IMR-90 (cell line): Measurements from ENCODE around the gene PCSK6. TPM values are rescaled to one million over a fixed set of nuclear protein-coding genes. Genes with fewer than 3 reads are reported as not detected.

Experiments
- ATAC-seq: fragments of 200-7000 bp; cut with Tn5 transposase; 2 replicates; pipeline ENCODE4 v1.9.1; 2020; ENCODE audit warnings: low read depth, mild to moderate bottlenecking, moderate library complexity
- BruUV-seq: library from RNA; stranded (reverse); fragments of 400-500 nt; replicated peaks from 2 replicates; lab custom pipeline; 2021; lab: Mats Ljungman, UMichigan
- CTCF ChIA-PET: fragments of 300-600 bp; formaldehyde crosslinking; extraction: SDS; loops from one replicate; lab custom pipeline; 2021; ENCODE audit warnings: antibody characterized with exemption; lab: Yijun Ruan, JAX
- POLR2A ChIA-PET: fragments of 300-600 bp; sonication (Branson Sonifier 250); formaldehyde crosslinking; loops from one replicate; lab custom pipeline; 2022; ENCODE audit warnings: antibody characterized with exemption; ENCODE audit not compliant: unreplicated experiment; lab: Charles Lee
- DNase-seq: peaks from one replicate; pipeline ENCODE4 v3.0.0; 2013
- H2AFZ ChIP-seq: replicated peaks from 2 replicates; pipeline ENCODE3; 2013; ENCODE audit warnings: low read length, mild to moderate bottlenecking; ENCODE audit not compliant: poor library complexity
- H2AK5ac ChIP-seq: 2 replicates; pipeline ENCODE4 v1.6.1; 2013; ENCODE audit warnings: low read depth, low read length, inconsistent platforms
- H2AK9ac ChIP-seq: replicated peaks from 2 replicates; pipeline ENCODE3; 2013; ENCODE audit warnings: mild to moderate bottlenecking, low read depth, low read length, moderate library complexity; ENCODE audit not compliant: poor library complexity
- H2BK120ac ChIP-seq: 2 replicates; pipeline ENCODE4 v1.6.1; 2013; ENCODE audit warnings: low read depth, low read length, inconsistent platforms
- H2BK15ac ChIP-seq: 3 replicates; pipeline ENCODE4 v1.6.1; 2013; ENCODE audit warnings: low read depth, low read length, inconsistent platforms
- H2BK20ac ChIP-seq: 2 replicates; pipeline ENCODE4 v1.6.1; 2013; ENCODE audit warnings: low read depth, mild to moderate bottlenecking, inconsistent platforms, low read length, moderate library complexity
- H2BK5ac ChIP-seq: 2 replicates; pipeline ENCODE4 v1.6.1; 2013; ENCODE audit warnings: mild to moderate bottlenecking, low read depth, low read length, inconsistent platforms; ENCODE audit not compliant: poor library complexity, severe bottlenecking
- H3K14ac ChIP-seq: replicated peaks from 2 replicates; pipeline ENCODE4 v1.6.1; 2013; ENCODE audit warnings: low read depth, low read length, inconsistent platforms
- H3K18ac ChIP-seq: 2 replicates; pipeline ENCODE4 v1.6.1; 2013; ENCODE audit warnings: low read depth, low read length, control low read depth
- H3K23ac ChIP-seq: 2 replicates; pipeline ENCODE4 v1.6.1; 2013; ENCODE audit warnings: low read depth, low read length, inconsistent platforms
- H3K27ac ChIP-seq: 2 replicates; pipeline ENCODE4 v1.5.1; 2013; ENCODE audit warnings: mild to moderate bottlenecking, control low read depth, low read length; ENCODE audit not compliant: insufficient read depth
- H3K27me3 ChIP-seq: 2 replicates; pipeline ENCODE4 v1.6.1; 2013; ENCODE audit warnings: low read length; ENCODE audit not compliant: control insufficient read depth, insufficient read depth
- H3K36me3 ChIP-seq: 2 replicates; pipeline ENCODE4 v1.6.1; 2013; ENCODE audit warnings: low read length, mixed read lengths; ENCODE audit not compliant: control insufficient read depth, insufficient read depth
- H3K4ac ChIP-seq: 2 replicates; pipeline ENCODE4 v1.6.1; 2013; ENCODE audit warnings: low read depth, low read length, inconsistent platforms
- H3K4me1 ChIP-seq: 2 replicates; pipeline ENCODE4 v1.6.1; 2013; ENCODE audit warnings: low read length, mixed read lengths; ENCODE audit not compliant: control insufficient read depth, insufficient read depth
- H3K4me2 ChIP-seq: 2 replicates; pipeline ENCODE4 v1.6.1; 2013; ENCODE audit warnings: low read depth, mild to moderate bottlenecking, control low read depth, low read length, moderate library complexity
- H3K4me3 ChIP-seq: 2 replicates; pipeline ENCODE4 v1.5.1; 2013; ENCODE audit warnings: low read depth, mild to moderate bottlenecking, control low read depth, low read length, moderate library complexity; ENCODE audit not compliant: insufficient read depth
- H3K56ac ChIP-seq: 2 replicates; pipeline ENCODE4 v1.6.1; 2013; ENCODE audit warnings: low read length, inconsistent platforms; ENCODE audit not compliant: insufficient read depth; ENCODE audit errors: extremely low read depth
- H3K79me1 ChIP-seq, 2 experiments: 2 replicates each; pipeline ENCODE4 v1.6.1; 2013; ENCODE audit warnings: low read length in 2 of 2, inconsistent platforms in 1 of 2, low read depth in 1 of 2
- H3K9ac ChIP-seq: 2 replicates; pipeline ENCODE4 v1.6.1; 2013; ENCODE audit warnings: low read depth, low read length, control low read depth
- H3K9me1 ChIP-seq: 2 replicates; pipeline ENCODE4 v1.6.1; 2013; ENCODE audit warnings: low read length, inconsistent platforms; ENCODE audit not compliant: insufficient read depth
- H3K9me3 ChIP-seq: 2 replicates; pipeline ENCODE4 v1.6.1; 2013; ENCODE audit warnings: low read length; ENCODE audit not compliant: control insufficient read depth, insufficient read depth
- H4K20me1 ChIP-seq: 2 replicates; pipeline ENCODE4 v1.6.1; 2013; ENCODE audit warnings: low read length, inconsistent platforms; ENCODE audit not compliant: insufficient read depth
- H4K5ac ChIP-seq: 2 replicates; pipeline ENCODE4 v1.6.1; 2013; ENCODE audit warnings: mild to moderate bottlenecking, low read depth, low read length, control low read depth
- H4K8ac ChIP-seq, 2 experiments: 2 replicates each; pipeline ENCODE4 v1.6.1; 2013; ENCODE audit warnings: low read depth in 2 of 2, low read length in 2 of 2, control low read depth in 1 of 2, inconsistent platforms in 1 of 2
- H4K91ac ChIP-seq: 2 replicates; pipeline ENCODE4 v1.6.1; 2013; ENCODE audit warnings: low read depth, low read length, inconsistent platforms; ENCODE audit not compliant: insufficient read depth
- BHLHE40 ChIP-seq: fragments of 150-350 bp; IDR thresholded peaks from 2 replicates; pipeline ENCODE4 v1.6.1; 2016; ENCODE audit warnings: mild to moderate bottlenecking, low read depth, low read length
- CHD1 ChIP-seq: IDR thresholded peaks from 2 replicates; pipeline ENCODE4 v1.6.1; 2012; ENCODE audit warnings: low read depth, low read length, improper control_type of control experiment
- FOS ChIP-seq: fragments of 150-350 bp; IDR thresholded peaks from 2 replicates; pipeline ENCODE4 v1.6.1; 2016; ENCODE audit warnings: low read depth, low read length
- MAFK ChIP-seq: IDR thresholded peaks from 2 replicates; pipeline ENCODE4 v1.6.1; 2012; ENCODE audit warnings: low read depth, low read length, improper control_type of control experiment
- NFE2L2 ChIP-seq: fragments of 150-350 bp; IDR thresholded peaks from 2 replicates; pipeline ENCODE4 v1.6.1; 2016; ENCODE audit warnings: low read depth, mild to moderate bottlenecking, low read length
- POLR2A ChIP-seq: IDR thresholded peaks from 2 replicates; pipeline ENCODE4 v1.6.1; 2012; ENCODE audit warnings: mild to moderate bottlenecking, low read depth, low read length
- RAD21 ChIP-seq: IDR thresholded peaks from 2 replicates; pipeline ENCODE4 v1.6.1; 2012; ENCODE audit warnings: low read length, improper control_type of control experiment
- RCOR1 ChIP-seq: IDR thresholded peaks from 2 replicates; pipeline ENCODE4 v1.6.1; 2012; ENCODE audit warnings: mild to moderate bottlenecking, low read length, improper control_type of control experiment; ENCODE audit not compliant: insufficient replicate concordance
- RFX5 ChIP-seq: IDR thresholded peaks from 2 replicates; pipeline ENCODE4 v1.8.0; 2012; ENCODE audit warnings: low read depth, mild to moderate bottlenecking, low read length, moderate library complexity
- WGBS, 2 experiments: methylation state at CpG; one replicate each; pipeline versions ENCODE4 v1.1.5 to v1.1.7; 2013; ENCODE audit warnings: missing lambda C conversion rate in 2 of 2; ENCODE audit not compliant: insufficient read length in 1 of 2; ENCODE audit errors: extremely low coverage in 2 of 2; 5-methylcytosine and 5-hydroxymethylcytosine counted together
- dilution Hi-C: fragments of 300-500 bp; cut with HindIII; formaldehyde crosslinking; loops from one replicate; pipeline ENCODE4 v1.14.3; 2018; ENCODE audit warnings: low sequenced_read_pairs; ENCODE audit not compliant: unreplicated experiment
- in situ Hi-C: fragments of 300-500 bp; cut with MboI; formaldehyde crosslinking; loops from 3 replicates; pipeline ENCODE4 v1.14.3; 2019; ENCODE audit warnings: low sequenced_read_pairs, inconsistent platforms, mixed read lengths
- intact Hi-C: fragments of 100-400 bp; cut with micrococcal nuclease; formaldehyde crosslinking; loops from 2 replicates; pipeline ENCODE4 v1.10.0; 2022
- polyA plus RNA-seq, 3 experiments: library from polyadenylated mRNA; depleted of rRNA; stranded (reverse); fragments of >200 nt; gene quantifications; 2 replicates each; pipeline ENCODE4 v1.2.3, GENCODE V29; 2012; ENCODE audit warnings: low replicate concordance in 1 of 3
- total RNA-seq: library from RNA; depleted of rRNA; stranded (reverse); fragments of >200 nt; gene quantifications from 2 replicates; pipeline ENCODE4 v1.2.3, GENCODE V29; 2012
- TF ChIP-seq, protein P1 (sequence below): fragments of 150-350 bp; IDR thresholded peaks from 2 replicates; pipeline ENCODE4 v1.6.1; 2017; ENCODE audit warnings: mild to moderate bottlenecking, antibody characterized with exemption, low read length, low read depth
- TF ChIP-seq, protein P2 (sequence below): conservative IDR thresholded peaks from 2 replicates; pipeline ENCODE4 v1.5.1; 2012; ENCODE audit warnings: mild to moderate bottlenecking, low read depth, low read length, improper control_type of control experiment

Gene PCSK6
- total and polyA plus RNA-seq, 2 of the 4 experiments (the other 2 are of a cell fraction): not detected

DNA sequence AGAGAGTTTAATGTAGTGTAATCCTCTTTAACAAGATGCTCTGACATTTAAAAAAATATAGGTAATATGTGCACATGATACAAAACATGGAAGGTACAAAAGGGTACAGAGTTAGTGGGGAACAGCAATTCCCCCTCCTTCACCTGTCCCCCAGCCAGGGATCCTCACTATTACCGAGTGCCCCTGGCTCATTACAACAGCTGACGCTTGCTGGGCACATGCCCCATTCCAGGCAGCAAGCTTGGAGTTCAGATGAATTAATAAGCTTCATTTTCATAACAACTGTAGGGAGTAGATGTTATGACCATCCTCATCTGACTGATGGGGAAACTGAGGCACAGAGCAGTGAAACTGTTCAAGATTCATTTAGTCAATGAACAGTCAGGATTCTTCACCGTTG, 41.2 kb downstream of the PCSK6 start (continued):
- TF ChIP-seq, protein P1, sequence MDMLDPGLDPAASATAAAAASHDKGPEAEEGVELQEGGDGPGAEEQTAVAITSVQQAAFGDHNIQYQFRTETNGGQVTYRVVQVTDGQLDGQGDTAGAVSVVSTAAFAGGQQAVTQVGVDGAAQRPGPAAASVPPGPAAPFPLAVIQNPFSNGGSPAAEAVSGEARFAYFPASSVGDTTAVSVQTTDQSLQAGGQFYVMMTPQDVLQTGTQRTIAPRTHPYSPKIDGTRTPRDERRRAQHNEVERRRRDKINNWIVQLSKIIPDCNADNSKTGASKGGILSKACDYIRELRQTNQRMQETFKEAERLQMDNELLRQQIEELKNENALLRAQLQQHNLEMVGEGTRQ: no peak
- TF ChIP-seq RAD21: no peak
- TF ChIP-seq NFE2L2: no peak
- TF ChIP-seq MAFK: no peak
- no peak for TF ChIP-seq POLR2A

DNA sequence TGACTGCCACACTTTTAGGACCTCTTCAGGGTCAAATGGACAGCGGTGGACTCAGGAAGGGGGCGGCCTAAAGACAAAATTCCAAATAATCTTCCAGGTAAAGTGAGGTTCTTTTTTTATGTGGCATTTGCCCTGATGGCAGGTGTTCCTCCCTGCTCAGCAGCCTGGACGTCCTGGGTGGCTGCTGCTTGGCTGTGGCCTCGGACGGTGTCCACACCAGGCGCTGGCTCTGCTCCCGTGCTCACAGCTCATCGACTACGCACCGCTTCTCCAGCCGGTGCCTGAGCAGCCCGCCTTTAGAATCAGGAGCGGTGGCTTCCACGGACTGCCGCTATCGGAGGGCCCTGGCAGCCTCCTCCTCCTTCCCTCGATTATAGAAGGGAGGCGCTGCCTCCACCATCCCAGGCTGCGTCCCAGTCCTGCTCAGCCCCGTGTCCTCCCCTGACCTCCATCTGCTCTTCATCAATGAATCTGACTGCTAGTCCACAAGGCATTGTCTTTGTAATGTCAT, 41.9 kb downstream of the PCSK6 start:
- dilution Hi-C loops: no loop called here
- BruUV-seq: no TSS peak
- no peaks in the 10 kb centered on the region for H3K36me3 ChIP-seq

More for the DNA sequence above, 41.9 kb downstream of the PCSK6 start:
- Histone ChIP-seq H2AK9ac (no peak overlapping the region), H3K9me3 (peaks cover 2% of the 10 kb centered on the region; the same call in 1 of the 2 replicates), H4K8ac (no peak overlapping the region), H3K18ac (no peak overlapping the region), H3K14ac (no peak overlapping the region), H3K4me1 (no peaks in the 10 kb centered on the region), H3K27ac (no peak overlapping the region), H3K4ac (no peak overlapping the region), H3K23ac (no peak overlapping the region), H3K56ac (no peak overlapping the region), H4K5ac (no peak overlapping the region), H3K79me1 (no peaks in the 10 kb centered on the region), H4K20me1 (no peaks in the 10 kb centered on the region), H2BK20ac (no peak overlapping the region), H3K4me2 (no peak overlapping the region), H3K9ac (no peak overlapping the region), H3K9me1 (no peaks in the 10 kb centered on the region), H4K91ac (no peak overlapping the region), H3K27me3 (peaks cover 18% of the 10 kb centered on the region), H3K4me3 (no peak overlapping the region), H2BK120ac (no peak overlapping the region), H2BK5ac (no peak overlapping the region), H2AFZ (no peak overlapping the region), H2BK15ac (no peak overlapping the region), H2AK5ac (no peak overlapping the region)
- in situ Hi-C loops (no loop called here), intact Hi-C loops (no loop called here)
- DNase-seq (no peak), ATAC-seq (no peak)
- 66% methylated on average over 8 of the region's 20 CpGs; no CpG with 5 or more reads in 1 of the 2 experiments for WGBS, 2 experiments
- ChIA-PET CTCF (no interaction called here), POLR2A (no interaction called here)
- TF ChIP-seq FOS: no peak
- TF ChIP-seq RCOR1: no peak
- TF ChIP-seq BHLHE40: no peak
- TF ChIP-seq, protein P2, sequence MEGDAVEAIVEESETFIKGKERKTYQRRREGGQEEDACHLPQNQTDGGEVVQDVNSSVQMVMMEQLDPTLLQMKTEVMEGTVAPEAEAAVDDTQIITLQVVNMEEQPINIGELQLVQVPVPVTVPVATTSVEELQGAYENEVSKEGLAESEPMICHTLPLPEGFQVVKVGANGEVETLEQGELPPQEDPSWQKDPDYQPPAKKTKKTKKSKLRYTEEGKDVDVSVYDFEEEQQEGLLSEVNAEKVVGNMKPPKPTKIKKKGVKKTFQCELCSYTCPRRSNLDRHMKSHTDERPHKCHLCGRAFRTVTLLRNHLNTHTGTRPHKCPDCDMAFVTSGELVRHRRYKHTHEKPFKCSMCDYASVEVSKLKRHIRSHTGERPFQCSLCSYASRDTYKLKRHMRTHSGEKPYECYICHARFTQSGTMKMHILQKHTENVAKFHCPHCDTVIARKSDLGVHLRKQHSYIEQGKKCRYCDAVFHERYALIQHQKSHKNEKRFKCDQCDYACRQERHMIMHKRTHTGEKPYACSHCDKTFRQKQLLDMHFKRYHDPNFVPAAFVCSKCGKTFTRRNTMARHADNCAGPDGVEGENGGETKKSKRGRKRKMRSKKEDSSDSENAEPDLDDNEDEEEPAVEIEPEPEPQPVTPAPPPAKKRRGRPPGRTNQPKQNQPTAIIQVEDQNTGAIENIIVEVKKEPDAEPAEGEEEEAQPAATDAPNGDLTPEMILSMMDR: no peak
- no peak for TF ChIP-seq NFE2L2
- no peak for TF ChIP-seq CHD1
- TF ChIP-seq RFX5: no peak
- no peak for TF ChIP-seq POLR2A
